ENCODE data around the gene SLCO1C1. TPM values are rescaled to one million over a fixed set of nuclear protein-coding genes. Genes with fewer than 3 reads are reported as not detected.
"Not testable (repeated sequence)": the region's sequence is repeated elsewhere in the genome, so short reads cannot be mapped to it uniquely, and the experiment has no call there.

Gene SLCO1C1
- total RNA-seq, 2 experiments from 2014 or later = not detected

GRCh38 chr12:20718294-20718693 is 23.2 kb downstream of the SLCO1C1 start:
- no peak overlapping the region for H3K27ac Mint-ChIP-seq
- no peaks in the 10 kb centered on the region for H3K9me3 Mint-ChIP-seq
- intact Hi-C loops (cut with micrococcal nuclease) = no loop called here
- H3K27me3 Mint-ChIP-seq = no peaks in the 10 kb centered on the region
- H3K4me1 Mint-ChIP-seq (ENCODE audit: low read depth) = no peaks in the 10 kb centered on the region
- no peak overlapping the region for H3K4me3 Mint-ChIP-seq
- DNase-seq = no peak
- H3K36me3 Mint-ChIP-seq = no peaks in the 10 kb centered on the region
- POLR2A ChIA-PET = no interaction called here
- CTCF ChIA-PET = no interaction called here

- Mint-ChIP-seq H3K4me3 (no peak overlapping the region), H3K4me1 (ENCODE audit: low read depth) (no peaks in the 10 kb centered on the region), H3K9me3 (no peaks in the 10 kb centered on the region), H3K27ac (no peak overlapping the region), H3K36me3 (no peaks in the 10 kb centered on the region), H3K27me3 (no peaks in the 10 kb centered on the region)
- ChIA-PET CTCF (no interaction called here), POLR2A (no interaction called here)
- DNase-seq = no peak
- intact Hi-C loops (cut with micrococcal nuclease) = no loop called here
Observed at GRCh38 chr12:20722142-20722541, 27.0 kb downstream of the SLCO1C1 start.

DNA sequence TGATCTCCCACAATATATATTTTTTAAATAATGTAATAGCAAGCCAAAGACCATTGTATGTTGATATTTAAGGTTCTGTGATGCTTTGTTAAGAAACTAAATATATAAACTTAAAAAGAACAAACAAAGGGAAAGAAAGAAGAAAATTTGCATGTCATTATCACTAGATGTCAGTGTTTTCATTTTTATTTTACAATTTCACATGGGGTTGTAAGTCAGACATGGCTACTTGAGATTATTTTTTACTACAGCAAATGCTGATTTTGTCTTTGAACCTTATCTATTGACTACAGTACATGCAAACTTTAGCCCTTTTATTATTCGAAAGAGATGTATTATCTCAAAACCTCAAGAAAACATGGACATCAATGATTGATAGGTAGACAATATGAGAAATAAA is 36.1 kb downstream of the SLCO1C1 start:
- POLR2A ChIA-PET = no interaction called here
- H3K27me3 Mint-ChIP-seq = no peaks in the 10 kb centered on the region
- H3K4me1 Mint-ChIP-seq (ENCODE audit: low read depth) = no peaks in the 10 kb centered on the region
- no peaks in the 10 kb centered on the region for H3K9me3 Mint-ChIP-seq
- CTCF ChIA-PET = no interaction called here
- intact Hi-C loops (cut with micrococcal nuclease) = no loop called here
- no peak overlapping the region for H3K4me3 Mint-ChIP-seq
- H3K36me3 Mint-ChIP-seq = no peaks in the 10 kb centered on the region
- no peak overlapping the region for H3K27ac Mint-ChIP-seq
- DNase-seq = no peak

- Mint-ChIP-seq H3K27me3 (no peaks in the 10 kb centered on the region), H3K27ac (no peak overlapping the region), H3K4me3 (no peak overlapping the region), H3K4me1 (ENCODE audit: low read depth) (no peaks in the 10 kb centered on the region), H3K9me3 (no peaks in the 10 kb centered on the region), H3K36me3 (no peaks in the 10 kb centered on the region)
- no peak for DNase-seq
- ChIA-PET CTCF (no interaction called here), POLR2A (no interaction called here)
- intact Hi-C loops (cut with micrococcal nuclease) = no loop called here
Observed at GRCh38 chr12:20740972-20741371, 45.8 kb downstream of the SLCO1C1 start.

GRCh38 chr12:20748198-20748597 is 53.1 kb downstream of the SLCO1C1 start:
- Mint-ChIP-seq H3K27me3 (no peaks in the 10 kb centered on the region), H3K36me3 (no peaks in the 10 kb centered on the region), H3K27ac (no peak overlapping the region), H3K4me3 (no peak overlapping the region), H3K4me1 (ENCODE audit: low read depth) (no peaks in the 10 kb centered on the region), H3K9me3 (no peaks in the 10 kb centered on the region)
- DNase-seq = no peak
- POLR2A ChIA-PET = no interaction called here
- intact Hi-C loops (cut with micrococcal nuclease) = no loop called here
- CTCF ChIA-PET = no interaction called here

GRCh38 chr12:20751046-20751445 is 55.9 kb downstream of the SLCO1C1 start:
- POLR2A ChIA-PET = no interaction called here
- Mint-ChIP-seq H3K4me1 (ENCODE audit: low read depth) (no peaks in the 10 kb centered on the region), H3K9me3 (no peaks in the 10 kb centered on the region), H3K27me3 (no peaks in the 10 kb centered on the region), H3K4me3 (no peak overlapping the region), H3K36me3 (no peaks in the 10 kb centered on the region), H3K27ac (no peak overlapping the region)
- CTCF ChIA-PET = no interaction called here
- intact Hi-C loops (cut with micrococcal nuclease) = no loop called here
- no peak for DNase-seq

DNA sequence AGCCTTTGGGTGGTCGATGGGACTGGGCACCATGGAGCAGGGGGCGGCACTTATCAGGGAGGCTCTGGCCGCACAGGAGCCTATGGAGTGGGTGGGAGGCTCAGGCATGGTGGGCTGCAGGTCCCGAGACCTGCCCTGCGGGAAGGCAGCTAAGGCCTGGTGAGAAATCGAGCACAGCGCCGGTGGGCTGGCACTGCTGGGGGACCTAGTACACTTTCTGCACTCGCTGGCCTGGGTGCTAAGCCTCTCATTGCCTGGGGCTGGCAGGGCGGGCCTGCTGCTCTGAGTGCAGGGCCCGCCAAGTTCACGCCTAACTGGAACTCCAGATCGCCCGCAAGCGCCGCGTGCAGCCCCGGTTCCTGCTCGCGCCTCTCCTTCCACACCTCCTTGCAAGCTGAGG is 82.3 kb downstream of the SLCO1C1 start:
- ChIA-PET CTCF (no interaction called here), POLR2A (no interaction called here)
- no peak overlapping the region for H3K27ac Mint-ChIP-seq
- peaks cover 12% of the 10 kb centered on the region for H3K9me3 Mint-ChIP-seq
- H3K27me3 Mint-ChIP-seq = no peaks in the 10 kb centered on the region
- no peak for DNase-seq
- H3K4me3 Mint-ChIP-seq = no peak overlapping the region
- no peaks in the 10 kb centered on the region for H3K4me1 Mint-ChIP-seq (ENCODE audit: low read depth)
- no peaks in the 10 kb centered on the region for H3K36me3 Mint-ChIP-seq
- intact Hi-C loops (cut with micrococcal nuclease) = no loop called here

- intact Hi-C loops (cut with micrococcal nuclease) = no loop called here
- CTCF ChIA-PET = no interaction called here
- Mint-ChIP-seq H3K27ac (no peak overlapping the region), H3K4me3 (no peak overlapping the region), H3K9me3 (peaks cover 12% of the 10 kb centered on the region), H3K4me1 (ENCODE audit: low read depth) (no peaks in the 10 kb centered on the region), H3K27me3 (no peaks in the 10 kb centered on the region), H3K36me3 (no peaks in the 10 kb centered on the region)
- POLR2A ChIA-PET = no interaction called here
- DNase-seq = no peak
Observed at GRCh38 chr12:20778969-20779368, 83.8 kb downstream of the SLCO1C1 start.

- H3K9me3 Mint-ChIP-seq = peaks cover 12% of the 10 kb centered on the region
- DNase-seq; H3K36me3 Mint-ChIP-seq; H3K4me1 Mint-ChIP-seq (ENCODE audit: low read depth); CTCF ChIA-PET; H3K27me3 Mint-ChIP-seq; H3K4me3 Mint-ChIP-seq; H3K27ac Mint-ChIP-seq; intact Hi-C loops (cut with micrococcal nuclease); POLR2A ChIA-PET: not testable (repeated sequence)
Observed at GRCh38 chr12:20779971-20780370, 84.8 kb downstream of the SLCO1C1 start.

DNA sequence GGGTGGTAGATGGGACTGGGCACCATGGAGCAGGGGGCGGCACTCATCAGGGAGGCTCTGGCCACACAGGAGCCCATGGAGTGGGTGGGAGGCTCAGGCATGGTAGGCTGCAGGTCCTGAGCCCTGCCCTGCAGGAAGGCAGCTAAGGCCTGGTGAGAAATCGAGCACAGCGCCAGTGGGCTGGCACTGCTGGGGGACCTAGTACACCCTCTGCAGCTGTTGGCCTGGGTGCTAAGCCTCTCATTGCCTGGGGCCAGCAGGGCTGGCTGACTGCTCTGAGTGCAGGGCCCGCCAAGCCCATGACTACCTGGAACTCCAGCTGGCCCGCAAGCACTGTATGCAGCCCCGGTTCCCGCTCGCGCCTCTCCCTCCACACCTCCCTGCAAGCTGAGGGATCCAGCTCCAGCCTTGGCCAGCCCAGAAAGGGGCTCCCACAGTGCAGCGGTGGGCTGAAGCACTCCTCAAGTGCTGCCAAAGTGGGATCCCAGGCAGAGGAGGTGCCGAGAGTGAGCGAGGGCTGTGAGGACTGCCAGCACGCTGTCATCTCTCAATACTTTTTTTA is 88.7 kb downstream of the SLCO1C1 start:
- H3K9me3 Mint-ChIP-seq; H3K36me3 Mint-ChIP-seq; intact Hi-C loops (cut with micrococcal nuclease); H3K27me3 Mint-ChIP-seq; POLR2A ChIA-PET; CTCF ChIA-PET; H3K27ac Mint-ChIP-seq; H3K4me1 Mint-ChIP-seq (ENCODE audit: low read depth); H3K4me3 Mint-ChIP-seq; DNase-seq: not testable (repeated sequence)

- Mint-ChIP-seq H3K4me1 (ENCODE audit: low read depth) (no peaks in the 10 kb centered on the region), H3K9me3 (no peaks in the 10 kb centered on the region), H3K27me3 (no peaks in the 10 kb centered on the region), H3K36me3 (no peaks in the 10 kb centered on the region), H3K4me3 (no peak overlapping the region), H3K27ac (no peak overlapping the region)
- intact Hi-C loops (cut with micrococcal nuclease) = no loop called here
- ChIA-PET CTCF (no interaction called here), POLR2A (no interaction called here)
- no peak for DNase-seq
Observed at GRCh38 chr12:20792971-20793370, 97.8 kb downstream of the SLCO1C1 start.

- Mint-ChIP-seq H3K4me1 (ENCODE audit: low read depth) (no peaks in the 10 kb centered on the region), H3K36me3 (no peaks in the 10 kb centered on the region), H3K4me3 (no peak overlapping the region), H3K9me3 (no peaks in the 10 kb centered on the region), H3K27ac (no peak overlapping the region), H3K27me3 (no peaks in the 10 kb centered on the region)
- CTCF ChIA-PET = no interaction called here
- intact Hi-C loops (cut with micrococcal nuclease) = no loop called here
- DNase-seq = no peak
- POLR2A ChIA-PET = no interaction called here
Observed at GRCh38 chr12:20798554-20798953, 103.4 kb downstream of the SLCO1C1 start.

- no peaks in the 10 kb centered on the region for H3K27me3 Mint-ChIP-seq
- ChIA-PET CTCF (no interaction called here), POLR2A (no interaction called here)
- no peaks in the 10 kb centered on the region for H3K36me3 Mint-ChIP-seq
- intact Hi-C loops (cut with micrococcal nuclease) = no loop called here
- H3K27ac Mint-ChIP-seq = no peak overlapping the region
- no peaks in the 10 kb centered on the region for H3K4me1 Mint-ChIP-seq (ENCODE audit: low read depth)
- no peak for DNase-seq
- H3K4me3 Mint-ChIP-seq = no peak overlapping the region
- no peaks in the 10 kb centered on the region for H3K9me3 Mint-ChIP-seq
Observed at GRCh38 chr12:20800160-20800559, 105.0 kb downstream of the SLCO1C1 start.

DNA sequence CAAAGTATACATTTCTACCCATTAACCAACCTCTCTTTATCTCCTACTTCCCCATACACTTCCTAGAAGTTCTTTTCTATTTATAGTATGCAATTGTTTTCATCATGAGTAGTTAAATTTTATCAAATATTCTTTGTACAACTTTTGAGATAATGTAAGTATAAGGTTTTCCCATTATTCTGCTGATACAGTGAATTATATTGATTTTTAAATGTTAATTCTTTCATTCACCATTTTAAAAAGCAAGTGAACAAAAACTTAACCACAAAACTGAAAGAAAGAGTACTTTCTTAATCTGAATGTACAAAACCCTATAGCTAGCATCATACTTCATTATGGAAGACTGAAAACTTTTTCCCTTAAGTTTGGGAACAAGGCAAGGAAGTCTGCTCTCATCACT is 105.9 kb downstream of the SLCO1C1 start:
- no peaks in the 10 kb centered on the region for H3K4me1 Mint-ChIP-seq (ENCODE audit: low read depth)
- intact Hi-C loops (cut with micrococcal nuclease) = no loop called here
- DNase-seq = no peak
- no peaks in the 10 kb centered on the region for H3K36me3 Mint-ChIP-seq
- CTCF ChIA-PET = no interaction called here
- no peak overlapping the region for H3K4me3 Mint-ChIP-seq
- POLR2A ChIA-PET = no interaction called here
- H3K9me3 Mint-ChIP-seq = no peaks in the 10 kb centered on the region
- no peaks in the 10 kb centered on the region for H3K27me3 Mint-ChIP-seq
- H3K27ac Mint-ChIP-seq = no peak overlapping the region

Measured in activated CD4-positive, alpha-beta memory T cell treated with anti-CD3 and anti-CD28 coated beads for 36 hours (primary cell).